HG02588 (cell line): ENCODE measurements around the gene BMPR1B.
"Not testable (repeated sequence)": the region's sequence is repeated elsewhere in the genome, so short reads cannot be mapped to it uniquely, and the experiment has no call there.

Source experiments
- ATAC-seq: cut with Tn5 transposase; IDR thresholded peaks from one replicate; pipeline ENCODE4 v1.9.1; 2021; ENCODE audit warnings: mild to moderate bottlenecking, moderate library complexity; ENCODE audit not compliant: unreplicated experiment

BMPR1B gene

GRCh38 chr4:94831607-94832006 is 73.9 kb downstream of the BMPR1B start:
- ATAC-seq: no peak

GRCh38 chr4:94832329-94832728 is 74.6 kb downstream of the BMPR1B start:
- ATAC-seq: not testable (repeated sequence)

GRCh38 chr4:94833394-94833793 is 75.6 kb downstream of the BMPR1B start:
- no peak for ATAC-seq

GRCh38 chr4:94834501-94834900 is 76.7 kb downstream of the BMPR1B start:
- no peak for ATAC-seq

- ATAC-seq: not testable (repeated sequence)
Measured at GRCh38 chr4:94841166-94841863, 83.6 kb downstream of the BMPR1B start.

- ATAC-seq: no peak
Measured at GRCh38 chr4:94841864-94842221, 84.1 kb downstream of the BMPR1B start.

- no peak for ATAC-seq
Measured at GRCh38 chr4:94843216-94843615, 85.5 kb downstream of the BMPR1B start.

- ATAC-seq: no peak
Measured at GRCh38 chr4:94848326-94848725, 90.6 kb downstream of the BMPR1B start.

- ATAC-seq: no peak
Measured at GRCh38 chr4:94849901-94850300, 92.1 kb downstream of the BMPR1B start.

- no peak for ATAC-seq
Measured at GRCh38 chr4:94852616-94853015, 94.9 kb downstream of the BMPR1B start.

GRCh38 chr4:94856030-94856429 is 98.3 kb downstream of the BMPR1B start:
- ATAC-seq: no peak

- no peak for ATAC-seq
Measured at GRCh38 chr4:94870146-94870545, 112.4 kb downstream of the BMPR1B start.

- no peak for ATAC-seq
Measured at GRCh38 chr4:94871644-94872305, 114.0 kb downstream of the BMPR1B start.

- ATAC-seq: no peak
Measured at GRCh38 chr4:94877973-94878372, 120.2 kb downstream of the BMPR1B start.

GRCh38 chr4:94880956-94881355 is 123.2 kb downstream of the BMPR1B start:
- ATAC-seq: no peak

GRCh38 chr4:94882756-94883155 is 125.0 kb downstream of the BMPR1B start:
- ATAC-seq: no peak

GRCh38 chr4:94887027-94887426 is 129.3 kb downstream of the BMPR1B start:
- no peak for ATAC-seq

- no peak for ATAC-seq
Measured at GRCh38 chr4:94889523-94889922, 131.8 kb downstream of the BMPR1B start.

GRCh38 chr4:94889946-94890345 is 132.2 kb downstream of the BMPR1B start:
- no peak for ATAC-seq

GRCh38 chr4:94890579-94890978 is 132.8 kb downstream of the BMPR1B start:
- no peak for ATAC-seq

- ATAC-seq: no peak
Measured at GRCh38 chr4:94892051-94892450, 134.3 kb downstream of the BMPR1B start.

GRCh38 chr4:94895081-94895480 is 137.3 kb downstream of the BMPR1B start:
- ATAC-seq: no peak

GRCh38 chr4:94897023-94897422 is 139.3 kb downstream of the BMPR1B start:
- no peak for ATAC-seq
